NCI-H510A (cell line): ENCODE data around the gene CFAP65.
A peak's percentile ranks its signal among the peaks of the same experiment; 100 is the strongest.

ENCODE experiments used
- DNase-seq: peaks from one replicate; lab custom pipeline; 2025; lab: John Stamatoyannopoulos, UW

The CFAP65 gene

DNA sequence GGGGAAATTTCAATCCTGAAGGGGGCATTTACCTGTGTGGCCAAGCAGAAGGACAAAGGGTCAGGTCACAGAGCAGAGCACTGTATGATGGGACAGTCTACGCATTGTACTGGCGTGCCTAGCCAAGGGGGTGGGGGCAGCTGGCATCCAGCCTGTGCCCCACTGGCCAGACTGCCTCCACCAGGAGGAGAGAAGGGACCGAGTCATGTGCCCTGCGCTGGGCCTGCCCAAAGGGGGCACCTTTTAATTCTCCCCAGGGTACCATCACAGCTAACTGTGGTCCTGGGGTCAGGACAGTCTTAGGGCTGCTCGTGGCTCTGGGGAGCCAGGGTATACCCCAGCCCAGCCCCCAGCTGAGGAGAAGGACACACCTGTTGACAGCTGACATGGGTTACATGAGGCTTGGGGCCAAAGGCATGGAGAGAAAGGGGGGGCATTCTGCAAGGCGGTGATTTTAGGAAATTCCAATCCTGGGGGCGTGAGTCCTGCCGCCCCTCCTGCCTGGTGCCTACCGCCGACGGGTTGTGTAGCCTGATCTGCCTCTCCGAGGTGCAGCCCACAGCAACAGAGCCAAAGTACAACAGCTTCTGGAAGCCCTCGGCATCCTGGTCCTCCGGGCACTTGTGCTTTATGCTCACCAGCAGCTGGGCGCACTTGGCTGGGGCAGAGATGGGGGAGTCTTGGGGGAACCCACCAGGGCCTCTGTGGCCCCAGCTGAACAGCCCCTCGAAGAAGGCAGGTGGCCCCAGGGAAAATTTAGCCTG is 11.0 kb downstream of the CFAP65 start:
- DNase-seq = no peak

DNA sequence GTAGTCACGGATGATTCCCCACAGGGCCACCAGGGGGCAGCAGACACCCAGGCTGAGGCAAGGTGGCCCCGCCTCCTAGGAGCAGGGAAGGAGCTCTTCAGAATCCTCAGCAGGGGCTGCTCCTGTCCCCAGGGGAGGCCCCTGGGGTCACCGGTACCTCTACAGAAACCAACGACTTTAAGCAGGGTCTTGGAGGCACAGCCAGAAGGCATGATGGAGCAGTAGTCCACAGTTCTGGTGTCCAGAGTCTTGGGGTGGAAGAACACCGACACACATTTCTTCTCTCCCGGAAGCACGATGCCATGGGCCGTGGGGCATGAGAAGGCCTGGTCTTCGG is 11.5 kb downstream of the CFAP65 start:
- DNase-seq = peak; percentile 31

DNA sequence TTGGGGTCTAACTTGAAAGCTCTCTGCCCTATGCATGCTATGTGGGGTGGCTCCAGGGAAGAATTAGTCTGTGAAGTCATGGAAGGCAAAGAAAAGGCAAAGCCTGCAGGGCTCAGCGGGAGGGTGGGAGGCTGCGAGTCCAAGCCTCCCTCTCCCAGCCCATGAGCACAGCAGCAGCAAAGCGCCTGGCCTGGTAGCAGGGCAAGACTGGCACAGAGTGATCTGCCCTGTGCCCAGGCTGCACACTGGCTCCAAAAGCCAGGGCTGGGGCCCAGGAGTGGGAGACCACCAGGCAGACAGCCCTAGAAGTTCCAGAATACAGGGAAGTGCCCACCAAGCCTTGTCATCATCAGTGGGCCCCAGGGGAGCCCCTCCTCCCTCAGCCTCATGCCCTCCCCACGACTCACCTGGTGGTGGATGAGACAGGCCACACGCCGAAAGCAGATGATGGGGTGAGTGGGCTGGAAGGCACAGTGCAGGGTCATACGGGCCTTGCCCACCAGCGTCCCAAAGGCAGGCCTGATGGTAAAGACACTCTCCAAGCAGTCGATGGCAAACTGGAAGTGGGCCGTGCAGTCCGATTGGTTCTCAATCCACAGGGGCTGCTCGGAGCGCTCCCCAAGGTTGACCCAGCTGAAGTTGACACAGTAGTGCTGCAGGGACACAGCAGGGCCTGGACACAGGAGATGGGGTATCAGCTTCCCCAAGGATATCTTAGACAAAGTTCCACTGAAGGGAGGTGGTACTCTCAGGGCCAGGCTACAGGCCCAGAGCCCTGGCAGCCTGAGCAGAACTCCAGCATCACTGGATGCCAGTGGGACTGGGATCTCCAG is 12.1 kb downstream of the CFAP65 start:
- no peak for DNase-seq

DNA sequence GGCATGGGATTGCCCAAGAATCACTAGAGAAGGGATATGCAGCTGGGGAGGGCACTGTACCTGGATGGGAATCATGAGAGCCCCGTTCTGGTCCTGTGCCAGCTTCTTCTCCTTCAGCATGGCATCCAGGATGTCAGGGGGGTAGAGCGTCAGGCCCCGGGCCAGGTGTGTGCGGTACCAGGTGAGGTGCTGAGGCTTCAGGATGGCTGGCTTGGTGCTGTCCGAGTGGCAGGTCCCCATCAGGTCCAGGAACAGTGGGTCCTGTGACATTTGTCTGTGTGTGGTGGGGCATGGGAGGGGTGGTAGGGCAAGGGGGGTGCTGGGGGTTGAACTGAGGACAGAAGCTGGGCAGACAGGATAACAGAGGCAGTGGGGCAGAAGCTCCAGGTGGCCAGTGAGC is 13.2 kb downstream of the CFAP65 start:
- no peak for DNase-seq

DNA sequence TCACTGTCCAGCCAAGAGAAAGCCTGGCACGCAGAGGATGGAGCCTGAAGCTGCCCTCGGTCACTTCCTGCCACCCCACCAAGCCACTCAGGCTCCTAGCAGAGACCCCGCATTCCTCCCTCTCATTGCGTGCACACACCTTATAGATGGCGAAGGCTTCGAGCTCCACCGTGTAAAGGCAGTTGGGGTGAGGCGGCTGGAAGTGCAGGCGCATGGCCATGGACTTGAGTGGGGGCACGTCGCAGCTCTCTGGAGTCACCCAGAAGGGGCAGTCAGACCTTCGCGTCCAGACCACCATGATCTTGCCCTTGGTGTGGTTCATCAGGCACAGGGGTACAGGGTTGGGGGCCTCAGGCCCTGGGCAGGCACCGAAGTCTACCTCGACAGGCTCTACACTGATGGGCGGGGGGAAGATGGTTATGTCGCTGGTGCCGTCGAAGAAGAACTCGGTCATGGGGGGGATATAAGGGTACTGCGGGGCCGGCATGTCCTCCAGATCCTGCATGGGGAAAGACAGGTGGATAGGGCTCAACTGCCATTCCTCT is 13.7 kb downstream of the CFAP65 start:
- no peak for DNase-seq

DNA sequence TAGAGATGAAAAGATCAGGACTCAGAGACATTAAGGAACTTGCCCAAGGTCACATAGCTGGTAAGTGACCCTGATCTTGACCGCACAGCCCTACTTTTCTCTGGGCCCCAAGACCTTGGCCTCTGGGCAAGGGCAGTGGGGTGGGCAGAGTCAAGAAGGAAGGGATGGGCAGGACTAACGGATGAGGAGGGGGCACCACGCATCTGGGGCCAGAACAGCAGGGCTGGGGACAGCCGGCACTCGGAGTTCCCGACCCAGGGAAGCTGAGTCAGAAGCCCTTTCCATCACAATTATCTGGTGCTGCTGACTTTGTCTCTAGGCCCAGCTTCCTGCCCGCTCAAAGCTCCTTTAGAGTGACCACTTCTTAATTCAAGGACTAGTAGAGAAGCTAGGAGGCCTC is 14.4 kb downstream of the CFAP65 start:
- no peak for DNase-seq

DNA sequence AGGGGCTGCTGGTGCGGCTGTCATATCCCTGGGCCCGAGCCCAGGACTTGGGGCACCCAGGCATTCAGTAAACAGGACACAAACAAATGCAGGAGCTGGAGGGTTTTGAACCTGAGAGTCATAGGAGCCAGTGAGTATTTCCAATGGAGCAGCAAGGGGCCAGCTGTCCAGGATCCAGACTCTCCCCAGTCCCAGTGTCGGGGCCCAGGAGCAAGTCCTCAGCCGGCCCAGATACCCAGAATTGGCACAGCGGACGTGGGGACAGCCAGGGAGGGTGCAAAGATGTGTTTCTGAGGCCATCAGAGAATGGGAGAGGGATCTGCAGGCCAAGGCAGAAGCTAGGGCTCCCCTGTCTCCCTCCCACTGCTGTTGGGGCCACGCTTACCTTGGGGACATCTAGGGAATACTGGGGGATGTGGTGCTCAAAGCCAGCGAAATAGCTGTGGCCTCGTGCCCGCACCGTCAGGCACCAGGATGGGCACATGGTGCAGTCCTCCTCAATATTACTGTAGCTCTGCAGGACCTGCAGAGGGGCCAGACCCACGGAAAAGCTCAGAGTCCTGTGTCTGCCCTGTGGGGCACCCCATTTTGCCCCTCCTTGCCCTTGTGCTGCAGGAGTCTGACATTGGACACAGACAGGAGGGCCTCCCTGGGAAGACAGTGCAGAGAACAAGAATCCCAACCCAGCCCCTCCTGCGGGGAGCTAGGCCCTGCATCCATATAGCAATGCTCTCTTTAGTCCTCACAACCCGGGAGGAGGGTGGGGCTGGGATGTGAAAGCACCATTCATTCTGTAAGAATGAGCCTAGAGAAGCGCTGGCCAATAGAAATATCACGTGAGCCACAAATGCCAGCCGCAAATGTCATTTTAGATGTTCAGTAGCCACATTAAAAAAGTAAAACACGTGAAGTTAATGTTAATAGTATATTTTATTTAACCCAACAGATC is 15.4 kb downstream of the CFAP65 start:
- no peak for DNase-seq

DNA sequence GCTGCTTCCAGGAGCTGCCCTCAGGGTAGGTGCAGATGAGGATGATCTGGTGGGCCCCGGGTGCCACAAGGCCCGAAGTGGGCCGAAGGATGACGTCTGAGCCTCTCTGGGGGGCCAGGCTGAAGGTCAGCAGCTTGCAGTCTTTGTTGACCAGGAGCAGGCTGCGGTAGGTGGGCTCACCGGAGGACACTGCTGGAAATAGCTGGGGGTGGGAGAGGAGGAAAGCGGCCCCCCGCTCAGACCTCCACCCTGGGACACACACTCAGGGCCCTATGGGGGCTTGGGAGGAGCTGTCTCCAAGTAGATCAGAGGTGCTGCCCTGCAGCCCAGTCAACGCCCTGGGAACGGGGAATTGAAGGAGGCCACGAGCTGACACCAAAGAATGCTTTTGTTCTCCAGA is 17.3 kb downstream of the CFAP65 start:
- DNase-seq = no peak

DNA sequence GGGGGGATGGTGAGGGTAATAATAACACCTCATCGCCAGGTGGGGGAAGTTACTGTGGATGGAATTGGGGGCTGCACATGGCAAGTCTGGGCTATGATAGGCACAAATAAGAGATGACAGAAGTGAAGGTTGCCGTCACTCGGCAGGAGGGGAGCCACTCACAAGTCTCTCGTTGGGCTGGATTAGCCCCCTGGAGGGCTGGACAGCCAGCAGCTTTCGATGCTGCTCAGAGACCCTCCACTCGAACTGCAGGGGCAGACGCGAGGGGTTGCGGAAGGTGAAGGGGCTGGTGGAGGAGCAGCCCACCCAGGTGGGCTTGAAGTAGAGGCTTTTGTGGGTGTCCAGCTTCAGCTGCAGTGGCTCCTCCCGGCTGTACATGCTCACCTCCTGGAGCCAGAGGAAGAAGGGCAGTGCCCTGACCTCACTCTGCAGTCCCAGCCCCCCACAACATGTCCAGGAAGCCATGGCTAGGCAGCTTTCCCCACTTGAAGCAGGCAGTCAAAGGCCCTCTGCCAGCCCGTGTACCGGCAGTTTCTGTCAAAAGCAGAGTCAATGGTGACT is 18.2 kb downstream of the CFAP65 start:
- DNase-seq = no peak

DNA sequence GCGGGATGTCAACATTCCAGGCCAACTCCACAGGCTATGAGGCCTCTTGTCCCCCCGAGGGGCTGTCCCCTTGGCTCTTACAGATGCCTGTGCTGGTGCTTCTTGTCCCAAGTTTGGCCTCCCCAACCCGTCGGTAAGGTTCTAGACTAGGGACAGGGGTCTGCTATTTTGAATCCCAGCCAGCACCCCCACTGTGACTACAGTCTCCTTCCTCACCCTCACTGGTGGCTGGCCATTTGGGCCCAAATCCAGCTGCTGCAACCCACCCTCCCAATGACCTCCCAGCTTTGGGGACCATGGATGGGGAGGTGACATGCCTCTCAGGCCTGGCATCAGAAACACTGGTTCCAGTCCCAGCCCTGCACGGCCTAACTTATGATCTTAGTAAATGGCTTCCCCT is 18.7 kb downstream of the CFAP65 start:
- DNase-seq = no peak

DNA sequence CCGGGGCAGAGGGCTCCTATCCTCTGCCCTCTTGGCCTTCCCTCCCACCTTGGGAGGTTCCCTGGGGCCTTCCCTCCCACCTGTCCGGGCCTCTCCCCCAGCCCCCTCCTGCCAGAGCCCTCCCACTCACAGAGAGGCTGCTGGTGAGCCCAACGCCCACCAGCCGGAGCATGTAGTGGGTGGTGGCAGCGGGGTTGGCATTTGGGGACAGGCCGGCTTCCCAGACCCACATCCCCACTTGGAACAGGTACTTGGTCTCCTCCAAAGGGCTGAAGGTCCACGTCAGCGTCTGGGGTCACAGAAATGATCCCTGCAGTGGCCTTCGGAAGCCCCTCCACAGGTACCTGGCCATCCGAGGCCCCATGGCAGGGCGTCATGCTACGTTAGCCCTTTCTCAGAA is 19.3 kb downstream of the CFAP65 start:
- DNase-seq = no peak

DNA sequence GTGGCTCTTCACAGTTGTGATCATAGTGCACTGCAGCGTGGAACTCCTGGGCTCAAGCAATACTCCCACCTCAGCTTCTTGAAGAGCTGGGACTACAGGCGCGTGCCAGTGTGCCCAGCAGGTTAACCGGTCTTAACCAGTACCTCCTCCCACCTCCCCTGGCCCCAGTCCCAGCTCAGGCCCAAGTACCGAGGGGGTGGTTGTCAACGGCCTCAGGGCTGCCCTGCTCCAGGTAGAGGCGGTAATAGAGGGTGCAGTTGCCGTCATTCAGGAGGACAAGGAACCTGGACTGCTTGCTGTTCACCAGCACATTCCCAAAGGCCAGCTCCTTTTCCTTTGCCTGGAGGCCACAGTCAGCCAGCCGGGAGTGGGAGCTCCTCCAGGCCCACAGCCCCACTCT is 19.7 kb downstream of the CFAP65 start:
- no peak for DNase-seq

DNA sequence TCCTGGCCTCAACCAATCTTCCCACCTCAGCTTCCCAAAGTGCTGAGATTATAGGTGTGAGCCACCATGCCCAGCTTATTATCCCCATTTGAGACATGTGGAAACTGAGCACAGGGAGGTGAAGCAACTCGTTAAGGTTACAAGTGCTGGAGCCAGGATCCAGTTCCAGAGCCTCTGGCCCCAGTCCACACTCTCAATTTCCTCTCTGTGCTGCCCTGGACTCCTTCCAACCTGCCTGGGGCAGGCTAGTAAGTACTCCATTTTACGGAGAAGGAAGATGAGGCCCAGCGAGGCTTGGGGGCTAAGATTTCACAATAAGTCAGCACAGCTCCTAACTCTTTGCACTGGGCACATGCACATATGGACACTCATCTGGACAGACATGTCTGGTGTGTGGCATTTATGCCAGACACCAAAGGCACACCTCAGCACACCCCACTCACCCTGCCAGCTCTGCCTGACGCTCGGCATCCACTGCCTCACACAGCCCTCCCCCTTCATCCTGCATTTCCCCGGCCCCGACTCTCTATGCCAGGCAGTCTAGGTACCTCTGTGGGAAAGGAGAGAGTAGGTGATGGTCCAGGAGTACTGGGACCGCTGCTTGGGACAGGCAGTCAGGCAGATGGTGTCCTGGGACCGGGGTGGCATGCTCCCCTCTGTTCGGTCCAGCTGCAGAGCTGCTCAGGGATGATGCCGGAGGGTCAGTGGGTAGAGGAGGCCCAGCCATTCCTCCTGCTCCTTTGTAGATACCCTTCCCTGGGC is 20.5 kb downstream of the CFAP65 start:
- DNase-seq = no peak

DNA sequence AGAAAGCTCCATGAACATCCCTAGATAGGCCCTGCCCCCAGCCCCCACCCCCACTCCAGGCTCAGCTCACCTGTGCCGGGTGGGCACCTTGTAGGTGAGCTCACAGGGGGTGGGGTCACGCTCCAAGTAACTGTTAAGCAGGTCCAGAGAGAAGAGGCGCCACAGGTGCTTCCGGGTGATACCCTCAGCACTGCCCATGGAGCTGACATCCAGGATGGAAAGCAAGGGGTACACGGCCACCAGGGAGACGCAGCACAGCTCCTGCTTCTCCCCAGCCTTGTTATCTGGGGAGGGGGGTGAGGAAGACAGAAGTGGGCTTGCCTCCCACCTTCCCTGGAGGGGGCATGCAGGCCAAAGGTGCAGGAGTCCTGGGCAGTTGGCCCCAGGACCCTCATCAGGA is 21.9 kb downstream of the CFAP65 start:
- DNase-seq = no peak

DNA sequence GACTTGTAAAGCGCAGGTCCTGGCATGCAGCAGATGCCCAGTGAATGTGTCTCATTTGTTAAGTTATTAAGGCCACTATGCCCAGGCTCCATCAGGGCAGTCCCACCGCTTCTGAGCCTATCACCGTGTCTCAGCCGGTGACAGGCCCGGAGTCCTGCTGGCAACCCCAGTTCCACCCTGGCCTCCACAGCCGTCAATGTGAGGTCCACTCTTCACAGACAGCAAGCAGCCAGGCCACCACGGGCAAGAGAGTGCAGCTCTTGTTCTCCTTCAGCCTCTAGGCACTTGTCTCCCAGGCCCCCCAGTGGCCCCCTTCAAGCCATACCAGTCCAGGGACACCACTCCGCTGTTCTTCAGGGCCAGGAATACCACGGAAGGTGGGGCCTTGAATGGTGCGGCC is 22.6 kb downstream of the CFAP65 start:
- no peak for DNase-seq

DNA sequence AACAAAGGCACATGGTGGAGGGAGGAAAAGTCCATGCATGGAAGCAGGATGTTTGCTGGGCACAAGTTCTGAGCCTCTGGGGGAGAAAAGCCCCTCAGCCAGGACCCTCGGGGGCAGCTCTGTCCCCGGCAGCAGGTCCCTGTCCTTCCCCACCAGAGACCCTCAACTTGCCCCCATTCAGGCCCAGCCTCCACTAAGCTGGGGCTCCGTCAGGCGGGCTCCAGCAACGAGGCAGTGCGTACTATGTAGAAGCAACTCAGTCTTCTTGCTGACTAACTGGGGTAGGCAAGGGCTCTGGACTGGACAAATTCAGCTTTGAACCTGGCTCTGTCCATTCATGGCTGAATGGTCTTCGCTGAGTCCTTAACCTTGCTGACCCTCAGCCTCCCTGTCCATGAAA is 23.0 kb downstream of the CFAP65 start:
- DNase-seq = no peak

DNA sequence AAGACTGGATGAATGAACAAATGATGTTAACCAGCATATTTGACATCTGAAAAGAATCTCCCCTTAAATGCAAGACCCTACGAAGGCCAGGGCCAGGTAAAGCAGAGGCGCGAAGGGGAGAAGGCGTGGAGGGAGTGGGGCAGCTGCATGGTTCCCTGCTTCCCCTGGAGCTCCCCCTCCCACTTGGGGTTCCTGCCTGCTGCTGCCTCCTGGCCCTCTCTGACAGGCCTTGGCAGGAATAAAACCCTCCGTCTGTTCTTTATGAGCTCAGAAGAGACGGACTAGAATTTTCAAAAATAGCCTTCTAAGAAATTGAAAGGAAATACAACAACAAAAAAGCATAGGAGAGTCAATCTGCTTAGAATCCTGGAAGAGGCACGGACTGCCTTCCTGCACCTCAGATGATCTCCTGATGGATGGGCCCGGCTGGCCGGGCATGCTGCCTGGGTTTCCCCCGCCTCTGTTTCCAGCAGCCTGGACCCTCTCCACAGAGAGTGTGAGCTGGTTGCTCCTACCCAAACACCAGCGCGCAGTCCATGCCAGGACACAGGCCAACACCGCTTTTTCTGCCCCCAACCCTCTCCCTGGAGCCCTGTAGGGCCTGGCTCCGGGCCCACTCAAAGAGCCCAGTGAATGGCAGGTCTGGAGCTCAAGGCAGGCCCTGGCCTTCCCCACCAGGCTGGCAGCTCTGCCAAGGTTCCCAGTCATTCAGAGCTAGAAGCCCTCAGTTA is 23.9 kb downstream of the CFAP65 start:
- DNase-seq = no peak

DNA sequence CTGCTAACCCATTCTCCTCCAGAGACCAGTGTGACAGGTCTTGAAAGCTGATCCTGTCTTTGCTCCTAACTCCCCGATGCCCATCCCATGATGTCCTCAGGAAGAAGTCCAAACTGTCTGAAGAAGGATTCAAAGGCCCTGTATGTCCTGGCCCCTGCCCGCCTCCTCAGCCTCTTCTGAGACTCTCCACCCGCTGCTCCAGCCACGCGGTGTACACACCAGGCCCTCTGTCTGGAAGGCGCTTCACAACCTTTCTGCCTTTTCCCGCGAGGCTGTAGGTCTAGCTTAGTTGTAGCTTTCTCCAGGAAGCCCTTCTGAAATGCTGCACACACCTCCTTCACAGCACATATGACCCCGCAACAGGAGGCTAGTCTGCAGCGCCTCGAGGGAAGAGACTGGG is 24.6 kb downstream of the CFAP65 start:
- DNase-seq = no peak

DNA sequence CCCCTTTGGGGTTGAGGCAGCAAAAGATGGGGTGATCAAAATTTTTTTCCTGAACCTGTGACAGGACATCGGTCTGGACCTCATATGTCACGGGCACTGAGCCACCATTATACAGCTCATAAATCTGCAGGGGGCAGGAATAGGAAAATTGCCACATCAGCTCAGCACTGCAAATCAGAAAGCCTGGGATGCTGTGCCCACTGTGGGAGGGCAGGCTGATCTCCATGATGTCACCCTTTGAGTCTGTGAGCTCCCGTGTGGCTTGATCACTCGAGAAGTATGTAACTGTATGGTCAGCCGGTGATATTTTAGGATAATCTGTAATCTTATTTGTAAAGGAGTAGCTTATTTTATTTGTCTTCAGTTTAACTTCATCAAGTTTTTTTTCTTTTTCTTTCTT is 30.4 kb downstream of the CFAP65 start:
- no peak for DNase-seq

DNA sequence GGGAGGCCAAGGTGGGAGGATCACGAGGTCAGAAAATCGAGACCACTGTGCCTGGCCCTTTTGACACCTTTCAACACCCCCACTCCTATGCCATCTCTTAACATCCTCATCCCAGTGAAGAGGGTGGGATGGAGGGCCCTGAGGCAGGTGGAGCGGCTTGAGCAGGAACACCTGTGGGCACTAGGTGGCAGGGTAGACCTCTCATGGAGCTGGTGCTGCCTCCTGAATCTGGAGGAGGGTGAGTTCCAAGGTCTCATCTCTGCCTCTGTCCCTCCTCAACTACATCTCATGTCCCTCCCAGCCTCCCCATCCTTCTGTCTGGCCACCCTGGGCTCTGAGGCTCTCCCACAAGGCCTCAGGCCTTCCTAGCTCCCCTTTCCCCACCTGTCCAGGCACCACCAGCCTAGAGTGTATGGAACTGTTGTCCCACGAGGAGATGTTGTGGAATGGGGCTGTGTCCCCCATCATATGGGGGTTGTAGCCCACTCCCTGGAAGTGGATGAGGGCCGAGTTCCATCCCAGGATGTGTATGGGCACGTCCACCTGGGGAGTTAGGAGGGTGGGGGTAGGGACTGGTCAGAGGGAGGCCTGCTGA is 31.1 kb downstream of the CFAP65 start:
- DNase-seq = peak; percentile 10
